ENCODE data around the gene ARHGEF17.

The ARHGEF17 gene

GRCh38 chr11:73356979-73357860 is 49.1 kb downstream of the ARHGEF17 start:
- DNase-seq (ENCODE audit: low read depth): no peak

- no peak for DNase-seq (ENCODE audit: low read depth)
These were observed 50.0 kb downstream of the ARHGEF17 start for GRCh38 chr11:73358071-73358470.

GRCh38 chr11:73359341-73359740 is 51.3 kb downstream of the ARHGEF17 start:
- DNase-seq (ENCODE audit: low read depth): no peak

GRCh38 chr11:73359930-73360742 is 52.1 kb downstream of the ARHGEF17 start:
- peak; percentile 22 for DNase-seq (ENCODE audit: low read depth)

GRCh38 chr11:73360743-73361369 is 52.8 kb downstream of the ARHGEF17 start:
- no peak for DNase-seq (ENCODE audit: low read depth)

GRCh38 chr11:73361953-73362776 is 54.1 kb downstream of the ARHGEF17 start:
- DNase-seq (ENCODE audit: low read depth): no peak

- DNase-seq (ENCODE audit: low read depth): no peak
These were observed 55.1 kb downstream of the ARHGEF17 start for GRCh38 chr11:73363147-73363546.

- no peak for DNase-seq (ENCODE audit: low read depth)
These were observed 57.5 kb downstream of the ARHGEF17 start for GRCh38 chr11:73365352-73366264.

GRCh38 chr11:73366265-73366610 is 58.2 kb downstream of the ARHGEF17 start:
- no peak for DNase-seq (ENCODE audit: low read depth)

- no peak for DNase-seq (ENCODE audit: low read depth)
These were observed 58.9 kb downstream of the ARHGEF17 start for GRCh38 chr11:73366953-73367352.

GRCh38 chr11:73367482-73368024 is 59.5 kb downstream of the ARHGEF17 start:
- DNase-seq (ENCODE audit: low read depth): no peak

- no peak for DNase-seq (ENCODE audit: low read depth)
These were observed 64.4 kb downstream of the ARHGEF17 start for GRCh38 chr11:73372375-73372993.

- no peak for DNase-seq (ENCODE audit: low read depth)
These were observed 66.1 kb downstream of the ARHGEF17 start for GRCh38 chr11:73374151-73374550.

GRCh38 chr11:73375830-73376159 is 67.7 kb downstream of the ARHGEF17 start:
- DNase-seq (ENCODE audit: low read depth): no peak

GRCh38 chr11:73376160-73376802 is 68.2 kb downstream of the ARHGEF17 start, which contains the start of gene RELT:
TSS of gene RELT (plus strand) at chr11:73376399. CDS start at chr11:73389137, 12,738 bp downstream.
- peak; percentile 90 for DNase-seq (ENCODE audit: low read depth)

GRCh38 chr11:73376803-73377629 is 68.9 kb downstream of the ARHGEF17 start:
- DNase-seq (ENCODE audit: low read depth): peak; percentile 36

GRCh38 chr11:73379189-73379880 is 71.3 kb downstream of the ARHGEF17 start:
- DNase-seq (ENCODE audit: low read depth): no peak

- no peak for DNase-seq (ENCODE audit: low read depth)
These were observed 72.3 kb downstream of the ARHGEF17 start for GRCh38 chr11:73380331-73380730.

Data from activated T-cell treated with anti-CD3 and anti-CD28 coated beads for 1 hour (primary cell).